GM12891 (cell line): ENCODE results near the gene BTN2A1.

Experiments
- PAX5 ChIP-seq: IDR thresholded peaks from 2 replicates; pipeline ENCODE4 v1.6.1; 2011; ENCODE audit warnings: low read length, moderate library complexity, mild to moderate bottlenecking; ENCODE audit not compliant: insufficient read depth, severe bottlenecking
- POLR2A ChIP-seq: IDR thresholded peaks from 2 replicates; pipeline ENCODE4 v1.6.1; 2011; ENCODE audit warnings: low read depth, low read length, control low read depth

DNA sequence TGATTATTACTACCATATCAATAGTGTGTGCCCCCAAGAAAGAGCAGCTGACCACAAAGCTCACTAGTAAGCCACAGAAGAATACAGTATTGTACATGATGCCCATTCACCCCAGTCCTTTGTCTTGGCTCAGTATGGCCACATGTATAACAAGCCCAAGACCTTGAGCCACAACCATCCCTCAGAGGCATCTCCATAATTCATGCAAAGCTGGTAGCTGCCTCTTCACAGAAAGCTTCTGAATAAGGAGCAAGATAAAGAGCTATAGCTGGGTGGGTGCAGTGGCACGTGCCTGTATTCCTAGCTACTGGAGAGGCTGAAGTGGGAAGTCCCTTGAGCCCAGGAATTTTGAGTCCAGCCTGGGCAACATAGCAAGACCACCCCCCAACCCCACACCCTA lies 37.5 kb downstream of the BTN2A1 start:
- TF ChIP-seq POLR2A, result no peak
- no peak for TF ChIP-seq PAX5
